Measurements from ENCODE around the gene CHMP5. TPM values are rescaled to one million over a fixed set of nuclear protein-coding genes. Genes with fewer than 3 reads are reported as not detected.

CHMP5 gene
- total RNA-seq, 2 donors from 2014 or later, result 4.6 to 20.5 TPM

- Histone ChIP-seq H3K4me3 (no peak overlapping the region), H3K9me3 (no peaks in the 10 kb centered on the region), H3K27me3 (no peaks in the 10 kb centered on the region), H3K36me3 (replicated peaks in 1 of 2; ENCODE audit: insufficient read depth in 1 of 2, low read depth in 2 of 2) (peaks cover 15 to 49% of the 10 kb centered on the region in 2 donors), H3K27ac (no peak overlapping the region), H3K4me1 (no peaks in the 10 kb centered on the region)
- DNase-seq (no peak), ATAC-seq (no peak)
- intact Hi-C loops (cut with DNase I), result no loop called here
- TF ChIP-seq POLR2A (IDR thresholded peaks at IDR 0.05) (no peak), CTCF (IDR thresholded peaks at IDR 0.05) (no peak)
- 92 to 94% methylated on average over 8 of the region's 8 CpGs for WGBS, 2 donors
Observed at GRCh38 chr9:33318781-33319180, 53.9 kb downstream of the CHMP5 start.

DNA sequence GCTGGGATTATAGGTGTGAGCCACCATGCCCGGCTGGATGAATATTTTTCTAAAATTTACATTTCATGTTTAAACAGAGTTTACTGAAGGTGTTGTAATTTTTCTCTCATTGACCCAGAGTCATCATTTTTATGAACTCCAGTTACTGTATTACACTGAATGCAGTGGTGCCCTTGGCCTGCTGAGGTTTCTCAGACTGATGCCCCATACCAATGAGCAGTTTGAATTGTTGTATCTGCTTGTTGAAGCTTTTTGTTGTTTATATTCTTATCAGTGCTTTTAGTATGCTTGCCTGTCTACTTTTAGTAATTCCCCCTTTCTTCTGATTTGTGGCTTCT, 55.4 kb downstream of the CHMP5 start:
- 100% methylated on average over 1 of the region's 1 CpG for WGBS, 2 donors
- TF ChIP-seq POLR2A (IDR thresholded peaks at IDR 0.05) (no peak), CTCF (IDR thresholded peaks at IDR 0.05) (no peak)
- ATAC-seq, result no peak
- Histone ChIP-seq H3K27ac (no peak overlapping the region), H3K4me1 (no peaks in the 10 kb centered on the region), H3K27me3 (no peaks in the 10 kb centered on the region), H3K9me3 (no peaks in the 10 kb centered on the region), H3K4me3 (no peak overlapping the region), H3K36me3 (replicated peaks in 1 of 2; ENCODE audit: insufficient read depth in 1 of 2, low read depth in 2 of 2) (peaks cover 15 to 39% of the 10 kb centered on the region in 2 donors)
- no peak for DNase-seq
- intact Hi-C loops (cut with DNase I), result no loop called here

GRCh38 chr9:33320568-33321261, 55.9 kb downstream of the CHMP5 start:
- H3K27ac ChIP-seq, result no peak overlapping the region
- no peak overlapping the region for H3K4me3 ChIP-seq
- DNase-seq, result peak in 1 of 4 donors; percentile 26
- 96 to 98% methylated on average over 2 of the region's 2 CpGs for WGBS, 2 donors
- TF ChIP-seq CTCF (IDR thresholded peaks at IDR 0.05), result no peak
- no peak for TF ChIP-seq POLR2A (IDR thresholded peaks at IDR 0.05)
- no peaks in the 10 kb centered on the region for H3K4me1 ChIP-seq
- no peak for ATAC-seq
- H3K27me3 ChIP-seq, result no peaks in the 10 kb centered on the region
- intact Hi-C loops (cut with DNase I), result no loop called here
- H3K36me3 ChIP-seq (replicated peaks in 1 of 2; ENCODE audit: insufficient read depth in 1 of 2, low read depth in 2 of 2), result peaks cover 15 to 39% of the 10 kb centered on the region in 2 donors
- H3K9me3 ChIP-seq, result no peaks in the 10 kb centered on the region

- H3K4me1 ChIP-seq, result peaks cover 22% of the 10 kb centered on the region
- 41 to 61% methylated on average over 4 of the region's 4 CpGs for WGBS, 2 donors
- no peaks in the 10 kb centered on the region for H3K9me3 ChIP-seq
- H3K27me3 ChIP-seq, result no peaks in the 10 kb centered on the region
- DNase-seq, result peak; percentile 69 to 87 (median 76)
- peak; percentile 96 for ATAC-seq
- intact Hi-C loops (cut with DNase I), result no loop called here
- H3K4me3 ChIP-seq, result no peak overlapping the region
- peak overlapping the region; percentile 48 to 86 (median 74) for H3K27ac ChIP-seq
- H3K36me3 ChIP-seq (replicated peaks in 1 of 2; ENCODE audit: insufficient read depth in 1 of 2, low read depth in 2 of 2), result peaks cover 0 to 8% of the 10 kb centered on the region in 2 donors
- TF ChIP-seq CTCF (IDR thresholded peaks at IDR 0.05), result no peak
- no peak for TF ChIP-seq POLR2A (IDR thresholded peaks at IDR 0.05)
Observed at GRCh38 chr9:33329117-33329563, 64.3 kb downstream of the CHMP5 start.

- DNase-seq, result no peak
- peaks cover 0 to 10% of the 10 kb centered on the region in 2 donors for H3K36me3 ChIP-seq (replicated peaks in 1 of 2; ENCODE audit: insufficient read depth in 1 of 2, low read depth in 2 of 2)
- 91 to 92% methylated on average over 5 of the region's 5 CpGs for WGBS, 2 donors
Observed at GRCh38 chr9:33329979-33330378, 65.1 kb downstream of the CHMP5 start.

More at GRCh38 chr9:33329979-33330378, 65.1 kb downstream of the CHMP5 start:
- intact Hi-C loops (cut with DNase I), result no loop called here
- no peak for ATAC-seq
- TF ChIP-seq POLR2A (IDR thresholded peaks at IDR 0.05) (no peak), CTCF (IDR thresholded peaks at IDR 0.05) (no peak)
- Histone ChIP-seq H3K4me1 (peaks cover 22% of the 10 kb centered on the region), H3K27me3 (no peaks in the 10 kb centered on the region), H3K9me3 (no peaks in the 10 kb centered on the region), H3K4me3 (no peak overlapping the region), H3K27ac (peak overlapping the region; percentile 26 to 86 (median 74))

All from body of pancreas (tissue), 4 donors.